GM18499 (cell line): ENCODE results near the gene AHI1.

ENCODE experiments used
- ATAC-seq: cut with Tn5 transposase; IDR thresholded peaks from one replicate; pipeline ENCODE4 v1.9.1; 2021; ENCODE audit warnings: moderate number of reproducible peaks; ENCODE audit not compliant: insufficient read depth, unreplicated experiment

Gene AHI1

GRCh38 chr6:135497412-135498184 is at the start of gene AHI1:
Gene AHI1 (minus strand): TSS chr6:135497740. CDS start chr6:135492237, 5,503 bp downstream.
- ATAC-seq, result peak; percentile 76

DNA sequence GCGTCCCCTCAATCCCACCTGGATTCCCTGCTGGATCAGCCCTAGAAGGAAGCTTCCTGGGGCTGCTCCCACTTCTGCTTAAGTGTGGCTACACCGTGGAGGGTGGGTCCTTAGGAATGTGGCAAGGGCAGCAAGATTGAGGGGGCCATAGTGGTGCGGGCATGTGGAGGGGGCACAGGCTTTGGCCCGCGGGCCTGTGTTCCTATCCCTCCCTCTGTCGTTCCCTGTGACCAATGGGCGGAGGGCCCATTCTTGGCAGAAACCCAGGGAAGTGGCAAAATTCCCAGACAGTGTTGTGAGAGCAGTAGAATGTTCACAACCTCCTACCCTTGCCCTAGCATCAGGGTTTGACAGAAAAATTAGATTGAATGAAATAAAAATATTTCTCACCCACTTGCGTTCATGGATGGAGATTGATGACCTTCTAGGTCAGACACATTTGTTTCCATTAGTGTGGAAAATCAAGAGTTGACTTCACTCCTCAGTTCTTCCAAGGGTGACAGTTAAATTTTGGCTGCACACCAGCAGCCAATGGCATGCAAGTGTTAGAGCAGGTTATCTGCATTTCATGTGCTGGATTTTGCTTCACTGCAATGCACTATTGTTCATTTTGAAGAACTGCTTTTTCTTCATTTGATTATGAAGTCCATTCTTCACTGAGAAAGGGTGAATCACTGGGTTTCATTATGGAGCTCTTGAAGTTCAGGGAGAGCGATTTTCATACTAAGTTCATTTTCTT is 49.3 kb upstream of the AHI1 start:
- ATAC-seq, result no peak

- no peak for ATAC-seq
Observed at GRCh38 chr6:135546206-135546605, 48.7 kb upstream of the AHI1 start.

- ATAC-seq, result no peak
Observed at GRCh38 chr6:135540207-135540840, 42.8 kb upstream of the AHI1 start.

- no peak for ATAC-seq
Observed at GRCh38 chr6:135537741-135538301, 40.3 kb upstream of the AHI1 start.

DNA sequence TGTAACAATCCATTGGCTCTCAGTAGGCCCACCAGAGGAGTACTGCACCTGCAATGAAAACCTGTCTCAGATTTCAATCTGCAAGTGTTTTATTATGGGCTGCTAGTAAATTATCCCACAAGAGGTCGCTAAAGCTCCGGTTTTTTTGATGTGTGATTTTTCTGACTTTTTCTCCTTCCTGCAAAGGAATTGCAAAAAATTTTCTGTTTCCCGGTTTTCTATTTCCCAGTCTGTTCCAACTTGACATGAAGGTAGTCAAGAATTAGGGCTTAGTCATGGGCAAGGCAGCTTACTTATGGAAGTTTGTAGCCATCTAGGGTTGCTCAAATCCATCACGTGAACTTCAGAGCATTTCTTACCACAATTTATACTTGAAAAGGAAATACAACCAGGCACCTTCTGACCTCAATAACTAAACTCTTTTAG is 38.5 kb upstream of the AHI1 start:
- no peak for ATAC-seq

- no peak for ATAC-seq
Observed at GRCh38 chr6:135534773-135535380, 37.3 kb upstream of the AHI1 start.

- no peak for ATAC-seq
Observed at GRCh38 chr6:135532559-135532958, 35.0 kb upstream of the AHI1 start.

DNA sequence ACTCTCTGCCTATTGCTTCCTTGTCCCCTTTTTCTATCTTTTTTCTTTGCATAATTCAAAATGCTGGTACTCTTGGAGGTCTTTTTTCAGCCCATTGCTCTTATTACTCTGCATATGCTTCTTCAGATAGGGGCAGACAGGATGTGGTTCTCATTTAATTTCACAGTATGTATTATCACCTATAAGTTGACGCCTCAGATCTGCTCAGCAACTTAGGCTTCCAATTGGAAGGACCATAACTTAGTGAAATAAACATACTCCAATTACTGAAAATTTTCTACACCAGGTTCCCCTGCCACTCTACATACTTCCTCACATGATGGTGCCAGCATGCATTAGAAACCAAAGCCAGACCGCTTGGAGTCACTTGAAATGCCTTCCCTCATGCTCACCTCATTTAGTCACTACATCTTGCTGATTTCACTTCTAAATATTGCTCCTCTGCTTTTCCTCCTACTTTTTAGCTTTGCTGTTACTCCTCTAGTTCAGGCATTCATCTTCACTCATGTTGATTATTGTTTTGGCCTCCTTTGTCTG is 34.5 kb upstream of the AHI1 start:
- ATAC-seq, result no peak

- ATAC-seq, result no peak
Observed at GRCh38 chr6:135530113-135530512, 32.6 kb upstream of the AHI1 start.

- ATAC-seq, result no peak
Observed at GRCh38 chr6:135527960-135528249, 30.4 kb upstream of the AHI1 start.

- no peak for ATAC-seq
Observed at GRCh38 chr6:135527116-135527959, 29.8 kb upstream of the AHI1 start.

- no peak for ATAC-seq
Observed at GRCh38 chr6:135525594-135525993, 28.1 kb upstream of the AHI1 start.

DNA sequence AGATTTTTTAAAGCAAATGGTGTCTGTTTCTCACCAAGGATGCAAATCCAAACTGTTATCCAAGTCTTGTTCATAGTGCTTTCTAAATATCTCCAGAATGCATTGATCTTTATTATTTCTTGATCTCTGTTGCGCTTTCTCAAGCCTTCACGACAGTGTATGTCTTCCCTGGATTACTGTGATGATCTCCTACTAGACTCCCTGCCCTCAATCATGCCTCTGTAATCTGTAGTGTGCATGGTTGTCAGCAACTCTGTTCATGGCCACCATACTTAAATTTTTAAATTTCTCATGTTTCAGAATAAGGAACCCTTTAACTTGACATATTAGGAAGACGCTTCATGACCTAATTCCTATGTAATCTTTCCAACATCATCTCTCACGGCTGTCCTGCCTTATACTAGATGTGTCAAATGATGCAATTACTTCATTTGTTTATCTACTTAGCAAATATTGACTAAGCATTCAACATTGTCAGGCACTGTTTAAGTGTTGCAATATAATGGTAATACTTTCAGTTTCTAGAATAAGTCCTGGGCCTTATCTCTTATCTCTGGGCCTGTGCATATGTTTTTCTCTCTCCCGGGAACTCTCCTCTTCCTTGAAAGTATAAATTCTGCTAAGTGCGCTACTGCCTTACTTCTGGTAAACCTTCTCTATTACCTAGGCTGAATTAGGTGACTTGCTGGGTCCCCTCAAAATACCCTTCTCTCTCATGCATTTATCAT is 25.6 kb upstream of the AHI1 start:
- ATAC-seq, result no peak

DNA sequence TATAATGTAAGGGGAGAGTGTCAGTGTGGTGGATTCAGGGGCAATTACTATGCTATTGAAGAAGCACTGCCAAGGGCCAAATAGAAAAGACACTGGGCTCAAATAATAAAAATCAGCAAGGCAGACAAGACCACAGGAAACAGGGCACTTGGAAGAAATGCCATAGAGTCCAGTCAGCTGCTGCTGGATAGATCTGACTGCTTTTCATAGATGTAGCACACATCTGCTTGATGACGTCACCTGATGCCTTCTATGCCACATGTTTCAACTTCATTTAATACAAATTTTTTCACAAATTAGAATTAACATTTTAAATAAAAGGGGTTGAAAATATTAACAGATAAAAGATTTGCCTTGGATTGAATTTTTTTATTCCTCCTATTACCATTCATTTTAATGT is 23.9 kb upstream of the AHI1 start:
- no peak for ATAC-seq

DNA sequence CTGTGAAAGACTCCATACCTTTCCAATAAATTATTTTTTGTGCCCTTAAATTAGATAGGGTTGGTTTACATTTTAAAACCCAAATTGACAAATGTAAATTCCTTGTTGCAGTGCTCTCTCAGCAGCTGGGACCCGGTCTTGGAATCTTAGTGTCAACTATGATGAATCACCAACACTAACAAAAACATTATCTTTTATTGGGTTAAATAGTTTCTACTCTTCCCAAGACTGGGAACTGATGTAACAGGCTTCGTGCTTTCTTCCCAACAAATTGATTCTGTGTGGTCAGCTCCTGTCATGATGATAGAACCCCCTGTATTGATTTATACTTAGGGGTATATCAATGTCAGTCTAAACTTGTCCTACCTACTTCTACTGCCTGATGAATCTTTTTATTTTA is 23.2 kb upstream of the AHI1 start:
- no peak for ATAC-seq

DNA sequence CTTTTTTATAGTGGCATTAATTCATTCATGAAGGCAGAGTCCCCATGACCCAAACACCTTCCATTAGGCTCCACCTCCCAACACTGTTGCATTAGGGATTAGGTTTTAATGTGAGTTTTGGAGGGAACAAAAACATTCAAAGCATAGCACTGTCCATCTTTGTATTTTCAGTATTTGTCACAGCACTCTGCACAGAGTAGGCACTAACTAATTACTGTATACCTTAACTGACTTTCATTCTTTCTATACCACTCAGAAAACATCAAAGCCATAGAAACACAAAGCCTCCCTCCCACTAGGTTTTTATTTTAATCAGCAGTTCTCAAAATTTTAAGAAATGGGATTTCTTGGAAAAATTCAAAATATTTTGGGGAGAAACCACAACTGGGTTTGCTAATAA is 21.8 kb upstream of the AHI1 start:
- ATAC-seq, result no peak

DNA sequence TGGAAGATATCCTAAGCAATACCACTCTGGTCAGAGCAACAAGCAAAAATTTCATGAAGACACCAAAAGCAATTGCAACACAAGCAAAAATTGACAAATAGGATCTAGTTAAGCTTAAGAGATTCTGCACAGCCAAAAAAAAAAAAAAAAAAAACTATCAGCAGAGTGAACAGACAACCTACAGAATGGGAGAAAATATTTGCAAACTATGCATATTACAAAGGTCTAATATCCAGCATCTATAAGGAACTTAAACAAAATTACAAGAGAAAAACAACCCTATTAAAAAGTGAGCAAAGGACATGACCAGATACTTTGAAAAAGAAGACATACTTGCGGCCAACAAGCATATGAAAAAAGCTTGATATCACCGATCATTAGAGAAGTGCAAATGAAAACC is 20.0 kb upstream of the AHI1 start:
- no peak for ATAC-seq

- no peak for ATAC-seq
Observed at GRCh38 chr6:135514706-135515105, 17.2 kb upstream of the AHI1 start.
